HuH-7 (cell line): ENCODE measurements around the gene HSD3B2.

Experiments
- DNase-seq: peaks from one replicate; pipeline ENCODE4 v3.0.0; 2011; ENCODE audit warnings: low spot score

HSD3B2 gene

GRCh38 chr1:119397986-119398385 lies 17.0 kb upstream of the HSD3B2 start:
- DNase-seq: no peak

GRCh38 chr1:119404736-119405135 lies 10.2 kb upstream of the HSD3B2 start:
- DNase-seq: no peak

- DNase-seq: no peak
Observed at GRCh38 chr1:119409731-119410130, 5.2 kb upstream of the HSD3B2 start.

- no peak for DNase-seq
Observed at GRCh38 chr1:119410961-119411360, 4.0 kb upstream of the HSD3B2 start.

GRCh38 chr1:119416006-119416640 lies 1.2 kb downstream of the HSD3B2 start:
- no peak for DNase-seq

- no peak for DNase-seq
Observed at GRCh38 chr1:119419109-119419508, 4.2 kb downstream of the HSD3B2 start.

GRCh38 chr1:119420638-119421037 lies 5.7 kb downstream of the HSD3B2 start:
- DNase-seq: no peak

- DNase-seq: no peak
Observed at GRCh38 chr1:119422631-119423030, 7.7 kb downstream of the HSD3B2 start.

- DNase-seq: no peak
Observed at GRCh38 chr1:119428991-119429390, 14.0 kb downstream of the HSD3B2 start.

- no peak for DNase-seq
Observed at GRCh38 chr1:119429687-119430086, 14.7 kb downstream of the HSD3B2 start.

GRCh38 chr1:119430486-119430885 lies 15.5 kb downstream of the HSD3B2 start:
- no peak for DNase-seq

GRCh38 chr1:119431836-119432235 lies 16.9 kb downstream of the HSD3B2 start:
- DNase-seq: no peak

- DNase-seq: no peak
Observed at GRCh38 chr1:119435052-119435451, 20.1 kb downstream of the HSD3B2 start.

- DNase-seq: no peak
Observed at GRCh38 chr1:119438761-119439160, 23.8 kb downstream of the HSD3B2 start.

GRCh38 chr1:119440721-119441307 lies 25.9 kb downstream of the HSD3B2 start:
- DNase-seq: no peak

GRCh38 chr1:119442756-119443155 lies 27.8 kb downstream of the HSD3B2 start:
- DNase-seq: no peak

GRCh38 chr1:119446321-119446720 lies 31.4 kb downstream of the HSD3B2 start:
- no peak for DNase-seq

- no peak for DNase-seq
Observed at GRCh38 chr1:119447344-119448126, 32.6 kb downstream of the HSD3B2 start.

GRCh38 chr1:119448127-119448511 lies 33.2 kb downstream of the HSD3B2 start:
- DNase-seq: no peak

- DNase-seq: peak; percentile 17
Observed at GRCh38 chr1:119449971-119450370, 35.0 kb downstream of the HSD3B2 start.

- DNase-seq: no peak
Observed at GRCh38 chr1:119451158-119451557, 36.2 kb downstream of the HSD3B2 start.

- no peak for DNase-seq
Observed at GRCh38 chr1:119452091-119452490, 37.1 kb downstream of the HSD3B2 start.

GRCh38 chr1:119453021-119453420 lies 38.1 kb downstream of the HSD3B2 start:
- no peak for DNase-seq
